CD4-positive, alpha-beta T cell treated with Interleukin-10 for 1 hour (primary cell): ENCODE data around the gene MGAT5B.

ENCODE experiments used
- DNase-seq: peaks from one replicate; pipeline ENCODE4 v3.0.0-alpha.2; 2020

MGAT5B gene

GRCh38 chr17:76987486-76988093 lies 119.4 kb downstream of the MGAT5B start:
- no peak for DNase-seq

- DNase-seq: no peak
These were observed 120.6 kb downstream of the MGAT5B start for GRCh38 chr17:76988796-76989195.

GRCh38 chr17:76989519-76989918 lies 121.3 kb downstream of the MGAT5B start:
- no peak for DNase-seq

GRCh38 chr17:76992891-76993290 lies 124.7 kb downstream of the MGAT5B start:
- DNase-seq: no peak

- no peak for DNase-seq
These were observed 125.4 kb downstream of the MGAT5B start for GRCh38 chr17:76993651-76994050.

- DNase-seq: no peak
These were observed 126.0 kb downstream of the MGAT5B start for GRCh38 chr17:76994237-76994637.

- DNase-seq: no peak
These were observed 127.3 kb downstream of the MGAT5B start for GRCh38 chr17:76995387-76996105.

GRCh38 chr17:76996741-76997694 lies 128.8 kb downstream of the MGAT5B start:
- peak; percentile 15 for DNase-seq

- DNase-seq: peak; percentile 81
These were observed 129.9 kb downstream of the MGAT5B start for GRCh38 chr17:76997981-76998531.

- DNase-seq: no peak
These were observed 130.6 kb downstream of the MGAT5B start for GRCh38 chr17:76998839-76999238.
